22Rv1 (cell line): ENCODE measurements around the gene RPUSD3.

Experiments
- ZFX ChIP-seq: fragments of 450-650 bp; IDR thresholded peaks from 2 replicates; pipeline ENCODE4 v1.6.1; 2017; ENCODE audit warnings: antibody characterized with exemption, borderline replicate concordance
- TF ChIP-seq, protein P1 (sequence below): fragments of 450-650 bp; IDR thresholded peaks from 2 replicates; pipeline ENCODE4 v1.5.1; 2017; ENCODE audit warnings: mild to moderate bottlenecking

DNA sequence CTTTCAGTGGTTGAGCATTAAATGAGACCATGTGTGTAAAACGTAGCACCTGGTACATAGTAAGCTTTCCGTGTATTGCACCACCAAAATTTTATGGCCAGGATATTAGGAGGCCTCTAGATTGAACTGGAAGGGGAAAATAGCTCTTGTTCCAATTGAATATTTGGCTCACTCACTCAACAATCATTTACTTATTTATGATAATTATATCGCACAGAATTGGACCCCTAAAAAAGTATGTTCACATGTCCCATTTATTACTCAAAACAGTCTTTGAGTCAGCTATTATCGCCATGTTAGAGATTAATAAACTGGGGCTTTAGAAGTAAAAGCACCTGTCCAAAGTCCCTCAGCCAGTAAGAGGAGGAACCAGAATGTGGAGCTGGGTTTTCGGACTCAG is 38.8 kb downstream of the RPUSD3 start:
- TF ChIP-seq, protein P1, sequence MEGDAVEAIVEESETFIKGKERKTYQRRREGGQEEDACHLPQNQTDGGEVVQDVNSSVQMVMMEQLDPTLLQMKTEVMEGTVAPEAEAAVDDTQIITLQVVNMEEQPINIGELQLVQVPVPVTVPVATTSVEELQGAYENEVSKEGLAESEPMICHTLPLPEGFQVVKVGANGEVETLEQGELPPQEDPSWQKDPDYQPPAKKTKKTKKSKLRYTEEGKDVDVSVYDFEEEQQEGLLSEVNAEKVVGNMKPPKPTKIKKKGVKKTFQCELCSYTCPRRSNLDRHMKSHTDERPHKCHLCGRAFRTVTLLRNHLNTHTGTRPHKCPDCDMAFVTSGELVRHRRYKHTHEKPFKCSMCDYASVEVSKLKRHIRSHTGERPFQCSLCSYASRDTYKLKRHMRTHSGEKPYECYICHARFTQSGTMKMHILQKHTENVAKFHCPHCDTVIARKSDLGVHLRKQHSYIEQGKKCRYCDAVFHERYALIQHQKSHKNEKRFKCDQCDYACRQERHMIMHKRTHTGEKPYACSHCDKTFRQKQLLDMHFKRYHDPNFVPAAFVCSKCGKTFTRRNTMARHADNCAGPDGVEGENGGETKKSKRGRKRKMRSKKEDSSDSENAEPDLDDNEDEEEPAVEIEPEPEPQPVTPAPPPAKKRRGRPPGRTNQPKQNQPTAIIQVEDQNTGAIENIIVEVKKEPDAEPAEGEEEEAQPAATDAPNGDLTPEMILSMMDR: no peak
- TF ChIP-seq ZFX: no peak
